NCI-H1436 treated with DMSO at 0.1 percent for 48 hours (cell line): ENCODE data around the gene LRRC1.

Source experiments
- DNase-seq: peaks from one replicate; lab custom pipeline; 2025; lab: John Stamatoyannopoulos, UW

LRRC1 gene

DNA sequence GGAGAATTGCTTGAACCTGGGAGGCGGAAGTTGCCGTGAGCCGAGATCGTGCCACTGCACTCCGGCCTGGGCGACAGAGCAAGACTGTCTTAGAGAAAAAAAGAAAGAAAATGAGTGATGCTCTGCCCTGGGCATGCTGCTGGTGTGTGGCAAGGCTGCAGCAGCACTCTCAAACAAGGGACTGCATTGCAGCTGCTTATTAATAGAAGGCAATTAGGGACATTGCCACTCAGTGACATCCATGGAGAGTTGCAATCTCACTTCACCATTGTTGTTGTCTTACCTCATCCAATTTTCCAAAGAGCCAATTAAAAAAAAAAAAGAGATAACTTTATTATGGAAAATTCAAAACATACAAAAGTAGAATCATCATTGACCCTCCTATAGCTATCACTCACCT lies 131.1 kb downstream of the LRRC1 start:
- no peak for DNase-seq

DNA sequence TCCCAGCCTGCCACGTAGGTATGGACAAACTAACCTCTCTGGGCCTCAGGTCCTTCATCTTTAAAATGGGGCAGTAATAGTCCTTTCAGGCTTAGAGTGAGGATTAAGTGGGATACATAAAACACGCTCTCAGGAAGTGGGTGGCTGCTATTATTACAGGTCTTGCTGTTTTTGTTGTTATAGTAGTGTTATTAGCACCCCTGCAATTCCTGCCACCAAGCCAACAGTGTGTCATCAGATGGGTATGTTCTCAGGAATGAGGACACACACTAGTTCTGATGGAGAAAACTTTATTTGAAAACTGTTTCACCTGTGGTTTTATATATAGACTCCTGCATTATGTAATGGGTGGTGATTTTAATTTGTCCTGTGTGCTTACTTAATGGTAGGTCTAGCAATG lies 131.7 kb downstream of the LRRC1 start:
- DNase-seq = no peak

- DNase-seq = no peak
These were observed 133.8 kb downstream of the LRRC1 start for GRCh38 chr6:53928641-53929040.

DNA sequence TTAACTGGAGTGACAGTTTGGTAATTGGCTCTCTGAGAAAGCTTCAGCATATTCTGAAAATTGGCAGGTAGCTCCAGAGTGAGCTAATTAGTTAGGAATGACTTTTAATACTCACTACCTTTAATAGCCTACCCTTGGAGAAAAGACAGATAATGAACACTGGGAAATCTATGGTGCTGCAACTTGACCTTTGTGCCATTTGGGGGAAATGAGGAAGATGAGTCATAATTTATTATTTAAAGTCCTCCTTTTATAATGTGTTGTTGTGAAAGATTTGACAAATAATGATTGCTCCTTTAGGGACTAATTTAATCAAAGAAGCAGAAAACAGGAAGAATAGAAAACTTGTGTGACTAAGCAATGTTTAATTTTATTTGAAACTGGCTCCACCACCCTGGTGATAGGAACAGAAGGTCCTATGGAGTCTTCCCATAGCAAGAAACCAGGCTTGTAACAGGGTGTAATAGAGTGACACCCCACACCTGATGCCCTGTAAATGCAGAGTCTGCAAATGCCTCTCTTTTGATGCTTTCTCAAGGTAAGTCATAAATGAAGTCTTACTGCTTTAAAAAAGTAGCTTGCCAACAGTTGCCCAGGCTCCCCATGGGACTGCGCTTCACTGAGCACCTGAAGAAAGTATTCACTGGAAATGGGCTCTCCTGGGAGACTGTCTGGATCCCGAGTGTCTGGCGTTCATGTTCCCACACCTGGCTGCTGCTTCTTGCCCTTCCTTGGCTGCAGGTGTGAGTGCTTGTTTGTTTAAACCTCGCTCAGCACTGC lies 134.4 kb downstream of the LRRC1 start:
- DNase-seq = no peak

DNA sequence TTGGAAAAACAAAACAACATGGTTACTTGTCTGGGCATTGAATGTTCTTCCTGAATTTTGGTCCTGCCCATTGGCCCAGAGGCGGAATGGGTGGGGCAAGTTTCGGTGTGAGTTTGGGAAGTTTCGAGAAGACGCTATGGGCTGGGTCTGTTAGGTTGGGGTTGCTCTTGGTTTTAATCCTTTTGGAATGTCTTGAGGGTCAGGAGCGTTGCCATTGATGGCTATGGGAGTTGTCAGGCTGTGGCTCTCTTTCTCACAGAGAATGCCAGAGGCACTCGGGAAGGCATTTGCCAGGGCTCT lies 135.0 kb downstream of the LRRC1 start:
- no peak for DNase-seq

GRCh38 chr6:53930330-53930729 lies 135.5 kb downstream of the LRRC1 start:
- no peak for DNase-seq

- no peak for DNase-seq
These were observed 136.3 kb downstream of the LRRC1 start for GRCh38 chr6:53931086-53931485.

DNA sequence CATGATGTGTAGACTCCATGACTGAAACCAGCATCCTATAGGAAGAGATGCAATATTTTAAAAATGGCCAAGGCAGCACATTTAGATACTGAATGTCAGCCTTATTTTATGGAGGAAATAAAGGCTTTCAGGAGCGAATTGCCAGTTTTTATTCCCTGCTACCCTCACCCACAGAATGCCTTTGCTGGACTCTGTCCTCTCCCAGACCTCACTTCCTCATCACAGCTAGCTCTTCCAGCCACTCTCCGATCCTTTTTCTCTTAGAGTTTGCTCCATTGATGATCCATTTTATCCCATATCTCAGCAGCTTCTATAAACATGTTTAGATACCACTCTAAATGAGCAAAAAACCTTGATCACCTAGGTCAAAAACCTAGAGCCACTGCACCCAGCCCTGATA lies 137.7 kb downstream of the LRRC1 start:
- DNase-seq = no peak

DNA sequence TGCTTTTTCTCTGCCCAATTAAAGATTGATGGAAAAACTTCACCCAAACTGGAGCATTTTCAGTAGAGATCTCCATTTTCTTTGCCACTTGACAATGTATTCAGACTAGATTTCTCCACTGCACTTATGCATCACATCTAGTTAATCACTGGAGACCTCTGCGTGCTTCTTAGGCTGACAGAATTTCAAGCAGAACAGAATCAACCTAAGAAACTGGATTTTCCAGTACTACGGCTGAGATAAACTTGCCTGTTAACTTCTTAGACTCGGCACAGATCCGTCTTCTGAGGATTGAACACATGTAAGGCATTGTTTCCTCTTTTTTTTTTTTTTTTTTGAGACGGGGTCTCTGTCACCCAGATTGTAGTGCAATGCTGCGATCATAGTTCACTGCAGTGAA lies 139.2 kb downstream of the LRRC1 start:
- DNase-seq = no peak

DNA sequence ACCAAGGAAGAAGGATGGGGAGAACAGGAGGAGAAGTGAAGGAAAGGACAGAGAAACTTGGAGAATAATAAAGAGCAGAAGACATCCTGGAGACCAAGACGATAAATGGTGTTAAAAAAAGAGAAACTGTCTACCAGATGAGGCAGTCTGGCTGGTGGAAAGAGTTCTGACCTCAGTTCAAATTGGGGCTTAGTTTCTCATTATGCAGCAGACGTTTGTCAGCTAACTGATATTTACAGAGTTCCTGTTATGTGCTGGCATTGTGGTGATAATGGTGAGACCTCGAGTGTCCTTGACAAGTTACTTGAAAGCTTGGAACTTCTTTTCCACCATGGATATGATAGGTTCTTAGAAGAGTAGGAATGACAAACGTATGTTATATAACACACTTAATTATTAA lies 142.7 kb downstream of the LRRC1 start:
- no peak for DNase-seq

DNA sequence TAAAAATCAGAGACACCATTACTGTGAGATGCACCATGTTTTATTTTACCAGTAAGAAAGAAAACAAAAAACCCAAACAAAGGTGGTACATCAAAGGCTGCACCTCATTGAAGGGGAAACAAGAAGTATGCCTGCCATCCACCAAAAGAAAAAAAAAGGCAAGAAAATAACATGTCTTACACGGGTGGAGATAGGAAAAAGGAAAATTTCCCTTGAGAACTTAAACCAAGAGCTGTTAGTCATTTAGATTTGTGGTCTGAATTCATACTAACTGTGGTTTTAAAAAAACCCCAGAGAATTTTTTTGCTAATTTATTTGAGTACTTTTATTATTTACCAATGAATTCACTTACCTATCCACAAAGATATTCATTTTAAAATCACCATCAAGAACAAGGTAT lies 144.0 kb downstream of the LRRC1 start:
- DNase-seq = no peak

- DNase-seq = no peak
These were observed 145.0 kb downstream of the LRRC1 start for GRCh38 chr6:53939830-53940229.

GRCh38 chr6:53943395-53943794 lies 148.6 kb downstream of the LRRC1 start:
- no peak for DNase-seq

- no peak for DNase-seq
These were observed 149.3 kb downstream of the LRRC1 start for GRCh38 chr6:53944091-53944490.

DNA sequence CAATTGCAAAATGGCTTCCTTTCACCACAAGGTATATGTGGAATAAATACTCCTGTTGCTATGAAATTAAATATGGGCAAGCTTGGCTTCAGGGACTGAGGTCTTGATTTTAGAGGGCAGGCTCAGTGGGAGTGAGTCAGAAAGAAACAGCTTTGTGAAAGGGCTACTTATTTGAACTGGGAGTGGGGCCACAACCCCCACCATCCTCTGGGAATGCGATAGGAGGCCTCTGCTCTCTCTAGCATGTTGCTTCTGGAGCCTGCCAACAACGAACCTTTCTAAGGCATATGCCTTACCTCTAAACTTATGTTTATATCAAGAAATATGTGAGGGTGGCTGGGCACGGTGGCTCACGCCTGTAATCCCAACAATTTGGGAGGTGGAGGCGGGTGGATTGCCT lies 149.7 kb downstream of the LRRC1 start:
- DNase-seq = no peak

GRCh38 chr6:53945765-53946407 lies 151.1 kb downstream of the LRRC1 start:
- DNase-seq = no peak

DNA sequence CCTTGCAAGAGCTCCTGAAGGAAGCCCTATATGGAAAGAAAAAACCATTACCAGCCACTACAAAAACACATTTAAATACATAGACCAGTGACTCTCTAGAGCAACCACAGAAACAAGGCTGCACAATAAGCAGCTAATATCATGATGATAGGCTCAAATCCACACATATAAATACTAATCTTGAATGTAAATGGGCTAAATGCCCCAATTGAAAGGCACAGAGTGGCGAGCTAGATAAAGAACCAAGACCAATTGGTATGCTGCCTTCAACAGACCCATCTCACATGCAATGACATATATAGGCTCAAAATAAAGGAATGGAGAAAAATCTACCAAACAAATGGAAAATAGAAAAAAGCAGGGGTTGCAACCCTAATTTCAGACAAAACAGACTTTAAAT lies 153.0 kb downstream of the LRRC1 start:
- DNase-seq = no peak

DNA sequence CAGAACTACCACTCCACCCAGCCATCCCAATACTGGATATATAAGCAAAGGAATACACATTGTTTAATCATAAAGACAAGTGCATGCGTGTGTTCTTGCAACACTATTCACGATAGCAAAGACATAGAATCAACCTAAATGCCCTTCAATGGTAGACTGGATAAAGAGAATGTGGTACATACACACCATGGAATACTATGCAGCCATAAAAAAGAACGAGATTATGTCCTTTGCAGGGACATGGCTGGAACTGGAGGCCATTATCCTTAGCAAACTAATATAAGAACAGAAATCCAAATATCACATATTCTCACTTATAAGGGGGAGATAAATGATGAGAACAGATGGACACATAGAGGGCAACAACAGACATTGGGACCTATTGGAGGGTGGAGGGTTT lies 156.6 kb downstream of the LRRC1 start:
- no peak for DNase-seq

DNA sequence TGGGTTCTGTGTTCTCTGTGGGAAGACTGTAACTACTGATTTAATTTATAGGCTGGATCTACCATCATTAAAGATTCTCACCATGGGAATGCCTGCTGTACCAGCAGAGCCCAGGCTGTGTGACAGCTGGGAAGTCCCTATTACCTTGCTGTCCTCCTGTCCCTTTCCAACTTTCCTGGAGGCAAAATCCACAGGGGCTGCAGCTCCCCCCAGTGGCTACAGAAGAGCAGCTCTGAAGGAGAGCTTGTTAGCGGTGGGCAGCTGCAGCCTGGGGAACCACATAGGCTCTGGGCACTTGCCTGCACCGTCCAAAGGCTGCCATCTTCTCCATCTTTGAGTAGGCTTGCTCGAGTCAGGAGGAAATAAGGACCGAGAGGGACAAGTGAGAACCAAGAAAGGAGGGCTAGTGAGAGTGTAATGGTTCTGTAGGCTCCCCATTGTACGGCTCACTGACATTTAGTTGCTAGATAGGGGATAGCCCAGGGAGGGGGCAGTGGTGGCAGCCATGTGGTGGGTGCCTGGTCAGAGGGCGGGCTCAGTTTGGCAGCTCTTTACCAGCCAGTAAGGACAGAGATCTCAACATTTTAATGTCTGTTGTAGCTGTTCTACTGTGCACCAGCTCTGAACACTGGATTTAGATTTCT lies 161.4 kb downstream of the LRRC1 start:
- no peak for DNase-seq

DNA sequence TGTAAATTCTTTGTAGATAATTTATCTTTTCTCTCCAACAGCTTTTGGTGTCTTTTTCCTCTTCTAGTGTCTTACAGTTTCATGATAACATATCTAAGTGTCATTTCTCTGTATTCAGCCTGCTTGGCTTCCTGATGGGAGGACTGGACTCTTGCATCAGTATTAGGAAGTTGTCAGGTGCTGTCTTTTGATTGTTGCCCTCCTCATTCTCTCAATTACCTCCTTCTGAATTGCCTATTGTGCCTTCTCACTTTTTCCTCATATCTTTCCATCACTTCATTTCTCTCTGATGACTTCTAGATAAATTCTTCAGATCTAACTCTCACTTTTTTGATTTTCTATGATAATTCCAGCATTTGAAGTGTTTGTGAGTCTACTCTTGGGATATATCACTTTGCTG lies 162.0 kb downstream of the LRRC1 start:
- DNase-seq = no peak

GRCh38 chr6:53959717-53960116 lies 164.9 kb downstream of the LRRC1 start:
- no peak for DNase-seq

DNA sequence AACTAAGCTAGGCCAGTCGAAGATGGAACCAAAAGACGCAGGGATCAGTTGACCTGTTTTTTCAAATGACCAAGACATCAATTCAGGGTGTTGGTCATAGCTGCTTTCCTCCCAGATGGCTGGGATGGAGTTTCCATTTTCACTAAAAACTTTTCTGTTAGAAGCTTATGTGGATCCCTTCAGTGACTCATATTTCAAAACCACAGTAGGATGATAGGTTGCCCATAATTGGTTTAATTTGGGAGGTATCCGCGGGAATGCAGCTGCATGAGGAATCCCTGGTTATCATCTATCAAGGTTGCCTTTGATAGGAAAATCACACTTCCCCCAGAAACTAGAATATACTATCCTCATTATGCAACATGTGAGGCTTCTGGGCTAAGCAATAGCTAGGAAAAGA lies 165.5 kb downstream of the LRRC1 start:
- DNase-seq = no peak

- no peak for DNase-seq
These were observed 167.0 kb downstream of the LRRC1 start for GRCh38 chr6:53961679-53962370.
